HG02759 (cell line): ENCODE data around the gene RAB3D.

Experiments used
- ATAC-seq: cut with Tn5 transposase; IDR thresholded peaks from one replicate; pipeline ENCODE4 v1.9.1; 2021; ENCODE audit warnings: mild to moderate bottlenecking, moderate library complexity; ENCODE audit not compliant: unreplicated experiment

Gene RAB3D

DNA sequence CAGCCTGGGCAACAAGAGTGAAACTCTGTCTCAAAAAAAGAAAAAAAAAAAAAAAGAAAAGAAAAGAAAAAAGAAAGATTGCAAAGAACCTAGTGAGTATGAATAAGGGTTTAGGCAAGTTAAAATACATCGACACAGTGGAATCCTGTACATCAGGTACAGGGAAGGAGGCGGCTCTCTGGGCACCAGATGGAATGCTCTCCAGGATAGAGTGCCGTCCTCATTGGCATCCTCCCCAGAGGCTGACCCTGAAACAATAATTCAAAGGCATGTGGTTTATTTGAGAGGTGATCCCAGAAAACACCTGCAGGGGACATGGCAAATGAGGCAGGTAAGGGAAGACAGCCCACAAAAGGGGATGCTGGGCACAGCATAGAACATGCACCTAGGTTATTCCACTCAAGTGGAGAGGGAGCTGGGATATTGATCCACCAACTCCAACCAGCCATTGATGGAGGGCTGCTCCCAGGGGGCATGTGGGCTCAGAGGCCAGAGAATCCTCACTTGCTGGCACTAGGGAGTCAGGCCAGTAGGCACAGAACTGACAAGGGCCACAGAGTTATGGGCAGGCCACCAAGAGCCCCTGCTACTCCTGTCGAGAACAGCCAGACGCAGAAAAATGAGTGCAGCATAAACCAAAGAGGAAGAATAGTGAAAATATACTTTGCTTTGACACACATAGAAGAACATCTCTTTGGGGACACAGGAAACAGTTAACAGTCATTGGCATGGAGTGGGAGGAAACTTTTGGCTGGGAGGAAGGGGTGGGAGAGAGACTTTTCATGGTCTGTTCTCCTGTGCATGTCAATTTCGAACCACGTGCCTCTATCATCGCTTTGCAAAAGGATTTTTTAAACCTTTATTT is 39.3 kb downstream of the RAB3D start:
- ATAC-seq, result no peak

DNA sequence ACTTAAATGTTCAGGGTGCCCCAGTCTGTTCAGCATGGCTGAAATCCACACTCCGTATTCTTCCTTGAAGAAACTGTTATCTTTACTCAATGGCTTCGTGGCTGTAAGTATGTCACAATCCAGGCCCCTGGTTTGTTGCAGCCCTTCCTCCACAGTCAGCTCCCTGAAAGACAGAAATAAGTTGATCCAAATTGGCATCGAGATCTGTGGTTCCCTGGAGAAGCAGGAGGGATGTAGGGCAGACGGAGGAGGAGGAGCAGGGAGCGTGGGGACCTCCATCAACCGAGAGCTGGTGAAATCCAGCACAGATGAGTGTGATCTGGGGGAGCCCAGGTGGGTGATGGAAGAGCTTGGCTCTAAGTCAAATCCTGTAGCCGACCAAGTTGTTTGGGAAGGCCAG is 43.2 kb downstream of the RAB3D start:
- no peak for ATAC-seq

DNA sequence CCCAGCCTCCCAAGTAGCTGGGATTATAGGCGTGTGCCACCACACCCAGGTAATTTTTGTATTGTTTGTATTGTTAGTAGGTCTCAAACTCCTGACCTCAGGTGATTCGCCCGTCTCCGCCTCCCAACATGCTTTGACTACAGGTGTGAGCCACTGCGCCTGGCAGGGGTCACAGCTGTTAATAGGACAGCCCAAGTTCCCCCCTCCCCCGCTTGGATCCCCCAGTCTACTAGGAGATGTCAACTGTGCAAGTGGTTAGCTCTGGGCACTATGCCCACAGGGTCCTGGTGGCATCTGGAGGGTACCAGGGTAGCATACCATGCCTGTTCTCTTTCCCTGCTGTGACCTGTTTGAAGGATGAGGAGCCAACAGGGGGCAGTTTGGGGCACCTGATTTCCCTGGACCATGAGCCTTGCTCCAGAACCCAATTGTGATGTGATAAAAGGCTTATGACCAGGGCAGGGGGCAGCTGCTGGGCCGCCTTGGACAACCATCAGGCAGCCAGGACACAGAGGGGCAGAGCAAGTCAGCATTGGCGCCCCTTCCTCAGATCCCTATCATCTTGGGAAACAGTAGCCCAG is 43.7 kb downstream of the RAB3D start, which contains the start of gene TSPAN16:
TSS of gene TSPAN16 (plus strand) at position 496 of the 581 bp plus-strand sequence. CDS start 138 bp downstream, outside the sequence.
- no peak for ATAC-seq

DNA sequence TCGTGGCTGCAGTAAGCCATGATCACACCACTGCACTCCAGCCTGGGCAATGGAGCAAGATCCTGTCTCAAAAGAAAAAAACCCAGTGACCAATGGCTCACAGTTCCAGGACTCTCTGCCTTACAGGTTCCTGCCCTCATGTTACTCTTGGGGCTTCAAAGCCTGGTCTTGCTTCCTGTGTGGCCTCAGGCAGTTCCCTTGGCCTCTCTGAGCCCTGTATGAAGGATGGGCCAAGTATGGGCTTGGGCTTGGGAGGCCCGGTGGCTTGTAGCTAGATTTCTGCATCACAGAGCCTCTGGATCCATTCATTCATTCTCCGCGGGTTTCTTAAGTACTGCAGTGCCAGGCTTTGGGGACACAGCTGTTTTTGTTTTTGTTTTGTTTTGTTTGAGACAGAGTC is 44.3 kb downstream of the RAB3D start:
- ATAC-seq, result no peak

DNA sequence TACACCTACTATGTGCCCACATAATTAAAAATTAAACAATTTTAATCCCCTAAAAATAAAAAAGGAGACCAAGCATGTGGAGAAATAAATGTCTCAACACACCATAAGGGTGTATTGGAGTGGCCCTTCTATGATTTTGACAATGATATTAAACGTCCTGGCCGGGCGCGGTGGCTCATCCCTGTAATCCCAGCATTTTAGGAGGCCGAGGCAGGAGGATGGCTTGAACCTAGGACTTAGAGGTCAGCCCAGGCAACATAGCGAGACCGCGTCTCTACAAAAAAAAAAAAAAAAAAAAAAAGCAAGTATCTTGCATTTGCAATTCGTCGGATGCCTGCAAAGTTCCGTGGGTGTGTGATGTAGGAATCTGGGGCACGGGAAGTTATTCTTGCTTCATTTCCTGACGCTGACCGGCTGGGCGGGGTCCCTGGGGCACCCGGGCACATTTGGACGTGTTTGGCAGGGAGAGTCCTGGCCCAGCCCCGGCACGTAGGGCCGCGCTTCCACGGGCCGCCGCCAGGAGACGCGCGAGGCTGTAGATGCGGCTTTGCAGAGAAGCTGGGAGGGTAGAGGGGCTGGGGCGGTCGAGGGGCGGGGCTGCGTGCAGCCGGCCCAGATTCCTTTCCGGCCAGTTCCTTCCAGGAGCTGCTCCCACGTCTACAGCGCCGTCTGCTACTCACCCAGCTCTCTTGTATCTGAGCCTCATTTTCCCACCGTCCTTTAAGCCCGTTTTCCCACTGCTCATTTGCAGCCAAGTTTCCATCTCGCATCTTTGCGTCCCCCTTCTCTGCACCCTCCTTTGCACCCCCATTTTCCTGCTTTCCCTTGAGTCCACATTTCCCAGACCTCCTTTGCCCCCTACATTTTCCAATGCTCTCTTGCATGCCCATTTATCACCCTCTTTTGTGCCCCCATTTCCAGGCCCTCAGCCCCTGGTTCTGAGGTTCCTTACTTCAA is 45.7 kb downstream of the RAB3D start:
- no peak for ATAC-seq

DNA sequence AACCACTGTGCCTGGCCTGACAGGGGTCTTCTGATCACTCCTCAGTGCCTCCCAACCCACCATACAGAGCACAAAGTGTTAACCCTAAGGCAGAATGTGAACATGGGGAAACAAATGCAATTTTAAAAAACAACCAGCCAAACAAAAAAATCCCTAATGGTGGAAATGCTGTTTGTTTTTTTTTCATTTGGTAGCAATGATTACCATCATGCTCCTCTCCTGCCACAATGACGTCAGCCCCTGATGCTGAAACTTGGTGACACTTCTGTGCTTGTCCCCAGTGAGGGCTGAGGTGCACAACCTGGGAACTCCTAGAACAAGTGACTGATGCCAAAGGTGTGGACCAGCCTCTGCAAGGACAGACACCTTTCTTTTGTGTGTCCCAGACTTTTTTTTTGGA is 47.5 kb downstream of the RAB3D start:
- no peak for ATAC-seq

DNA sequence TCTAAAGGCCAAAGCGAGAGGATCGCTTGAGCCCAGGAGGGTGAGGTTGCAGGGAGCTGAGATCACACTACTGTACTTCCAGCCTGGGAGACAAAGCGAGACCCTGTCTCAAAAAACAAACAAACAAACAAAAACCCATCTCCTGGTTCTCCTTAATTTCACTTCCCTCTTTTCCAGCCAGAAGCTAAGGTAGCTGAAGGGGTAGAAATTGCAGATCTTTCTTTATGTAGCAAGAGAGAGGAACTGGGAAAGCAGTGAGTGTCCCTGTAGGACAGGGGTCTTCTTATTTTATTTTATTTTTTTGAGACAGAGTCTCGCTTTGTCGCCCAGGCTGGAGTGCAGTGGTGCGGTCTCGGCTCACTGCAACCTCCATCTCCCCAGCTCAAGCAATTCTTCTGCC is 48.0 kb downstream of the RAB3D start:
- ATAC-seq, result no peak

DNA sequence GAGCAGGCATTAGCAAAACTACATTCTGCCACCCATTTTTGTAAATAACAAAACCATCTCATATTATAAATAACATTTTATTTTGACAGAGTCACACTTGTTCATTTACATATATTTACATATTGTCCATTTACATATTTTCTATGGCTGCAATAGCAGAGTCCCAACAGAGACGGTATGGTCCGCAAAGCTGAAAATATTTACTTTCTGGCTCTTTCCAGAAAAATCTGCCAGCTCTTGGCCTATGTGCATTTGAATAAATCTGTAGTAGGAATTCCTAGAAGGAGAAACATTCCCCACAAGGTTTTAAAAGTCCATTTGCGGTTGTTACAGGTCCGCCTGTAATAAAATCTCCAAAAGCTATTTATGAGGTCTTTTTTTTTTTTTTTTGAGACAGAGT is 49.2 kb downstream of the RAB3D start:
- ATAC-seq, result no peak

DNA sequence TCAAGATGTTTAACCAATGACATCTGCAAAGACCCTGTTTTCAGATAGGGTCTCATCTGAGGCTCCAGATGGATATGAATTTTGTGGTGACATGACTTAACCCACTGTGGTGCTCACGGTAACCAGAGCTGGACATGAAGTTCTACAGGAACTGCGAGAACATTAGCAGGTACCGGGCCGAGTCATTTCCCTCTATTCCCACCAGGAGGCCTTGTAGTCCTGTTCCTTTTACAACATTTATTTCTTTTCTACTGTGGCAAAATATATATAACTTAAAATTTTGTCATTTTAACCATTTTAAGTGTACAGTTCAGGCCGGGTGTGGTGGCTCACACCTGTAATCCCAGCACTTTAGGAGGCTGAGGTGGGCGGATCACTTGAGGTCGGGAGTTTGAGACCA is 51.1 kb downstream of the RAB3D start:
- ATAC-seq, result no peak

DNA sequence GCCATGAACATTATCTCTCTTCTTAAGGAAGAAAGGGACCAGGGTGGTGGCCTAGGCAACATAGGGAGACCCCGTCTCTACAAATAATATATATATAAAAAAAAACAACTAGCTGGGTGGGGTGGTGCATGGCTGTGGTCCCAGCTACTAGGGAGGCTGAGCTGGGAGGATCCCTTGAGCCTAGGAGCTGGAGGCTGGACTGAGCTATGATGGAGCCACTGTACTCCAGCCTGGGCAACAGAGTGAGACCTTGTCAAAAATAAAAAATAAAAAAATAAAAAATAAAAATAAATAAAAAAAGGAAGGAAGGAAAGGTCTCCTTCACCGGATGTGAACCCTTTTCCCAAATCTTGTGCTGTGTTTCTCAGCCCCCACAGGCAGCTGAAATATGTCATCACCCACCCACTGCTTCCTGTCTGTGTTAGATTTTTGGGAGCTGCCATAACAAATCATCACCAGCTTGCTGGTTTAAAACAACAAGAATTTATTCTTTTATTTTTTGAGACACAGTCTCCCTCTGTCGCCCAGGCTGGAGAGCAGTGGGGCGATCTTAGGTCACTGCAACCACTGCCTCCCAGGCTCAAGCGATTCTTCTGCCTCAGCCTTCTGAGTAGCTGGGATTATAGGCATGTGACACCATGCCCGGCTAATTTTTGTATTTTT is 53.0 kb downstream of the RAB3D start:
- no peak for ATAC-seq

DNA sequence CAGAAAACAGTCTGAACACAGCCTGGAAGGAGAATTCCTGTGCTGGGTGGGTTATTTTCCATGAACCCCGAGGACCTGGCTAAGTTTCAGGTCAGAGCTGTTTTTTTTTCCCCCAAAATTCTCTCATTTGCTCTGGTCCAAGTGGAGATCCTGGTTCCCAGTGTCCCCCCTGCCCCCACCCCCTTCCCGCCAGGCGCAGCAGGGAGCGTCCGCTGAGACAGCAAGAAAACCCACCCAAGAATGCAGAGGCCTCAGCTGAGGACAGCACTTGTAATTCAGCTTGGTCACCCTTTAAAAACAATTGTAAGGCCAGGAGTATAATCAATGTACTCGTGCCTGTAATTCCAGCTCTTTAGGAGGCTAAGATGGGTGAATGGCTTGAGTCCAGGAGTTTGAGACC is 54.9 kb downstream of the RAB3D start:
- ATAC-seq, result no peak

DNA sequence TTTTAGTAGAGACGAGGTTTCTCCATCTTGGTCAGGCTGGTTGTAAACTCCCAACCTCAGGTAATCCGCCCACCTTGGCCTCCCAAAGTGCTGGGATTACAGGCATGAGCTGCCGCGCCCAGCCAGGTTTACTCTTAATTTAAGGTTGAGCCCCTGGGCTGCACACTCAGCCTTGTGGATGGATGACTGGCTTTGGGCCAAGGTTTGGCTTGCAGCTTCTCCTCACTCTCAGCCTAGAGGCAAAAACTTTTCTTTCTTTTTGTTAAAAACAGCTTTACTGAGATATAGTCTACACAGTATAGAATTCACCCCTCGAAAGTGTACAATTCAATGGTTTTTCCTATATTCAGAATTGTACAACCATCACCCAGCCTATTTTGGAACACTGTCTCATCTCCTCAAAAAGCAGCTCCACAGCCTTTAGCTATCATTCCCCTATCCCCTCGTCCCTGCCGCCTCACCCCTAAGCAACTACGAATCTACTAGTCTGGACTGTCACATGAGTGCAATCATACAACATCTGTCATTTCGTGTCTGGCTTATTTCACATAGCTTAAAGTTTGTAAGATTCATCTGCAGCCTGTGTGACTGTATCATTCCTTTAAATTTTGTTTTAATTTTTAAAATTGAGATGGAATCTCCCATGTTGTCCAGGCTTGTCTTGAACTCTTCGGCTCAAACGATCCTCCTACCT is 58.0 kb downstream of the RAB3D start:
- ATAC-seq, result no peak

DNA sequence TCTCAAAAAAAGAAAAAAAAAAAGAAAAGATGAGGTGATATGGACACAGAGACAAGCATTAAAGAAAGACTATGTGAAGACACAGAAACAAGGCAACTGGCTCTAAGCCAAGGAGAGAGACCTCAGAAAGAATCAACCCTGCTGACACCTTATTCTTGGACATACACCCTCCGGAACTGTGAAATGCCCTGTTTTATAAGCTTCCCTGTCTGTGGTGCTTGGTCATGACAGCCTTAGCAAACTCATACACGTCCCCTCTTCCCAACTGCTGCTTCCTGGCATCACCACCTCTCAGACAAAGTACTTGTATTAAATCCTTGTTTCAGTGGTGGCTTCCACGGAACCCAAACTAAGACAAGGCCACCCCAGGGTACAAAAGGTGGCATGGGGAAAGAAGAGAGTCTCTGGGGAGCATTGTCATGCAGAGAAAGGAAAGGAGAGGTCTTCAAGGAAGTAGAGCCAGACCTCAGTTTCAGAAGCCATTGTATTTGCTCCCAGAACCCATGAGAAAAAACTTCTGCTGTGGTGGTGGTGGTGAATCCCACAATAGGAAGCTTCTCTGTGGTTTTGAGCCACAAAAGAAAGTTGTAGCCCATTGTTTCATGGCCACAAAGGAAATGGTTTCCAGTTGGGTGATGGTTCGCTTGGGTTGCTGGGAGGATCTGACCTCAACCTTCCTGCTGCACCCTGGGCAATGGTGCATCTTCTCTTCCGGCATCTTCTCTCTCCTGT is 59.8 kb downstream of the RAB3D start:
- ATAC-seq, result no peak

DNA sequence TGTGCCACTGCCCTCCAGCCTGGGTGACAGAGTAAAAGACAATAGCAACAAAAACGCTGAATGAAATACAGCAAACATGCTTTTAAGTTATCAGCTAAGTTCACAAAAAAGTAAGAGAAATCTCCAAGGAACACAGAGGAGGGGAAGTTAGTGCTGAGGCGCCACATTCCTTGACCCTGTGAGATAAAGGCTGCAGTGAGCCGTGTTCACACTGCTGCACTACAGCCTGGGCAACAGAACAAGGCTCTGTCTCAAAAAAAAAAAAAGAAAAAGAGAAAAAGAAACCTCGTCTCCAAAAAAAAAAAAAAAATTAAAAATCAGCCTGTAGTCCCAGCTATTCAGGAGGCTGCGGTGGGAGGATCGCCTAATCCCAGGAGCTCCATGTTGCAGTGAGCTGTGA is 60.8 kb downstream of the RAB3D start:
- ATAC-seq, result no peak

DNA sequence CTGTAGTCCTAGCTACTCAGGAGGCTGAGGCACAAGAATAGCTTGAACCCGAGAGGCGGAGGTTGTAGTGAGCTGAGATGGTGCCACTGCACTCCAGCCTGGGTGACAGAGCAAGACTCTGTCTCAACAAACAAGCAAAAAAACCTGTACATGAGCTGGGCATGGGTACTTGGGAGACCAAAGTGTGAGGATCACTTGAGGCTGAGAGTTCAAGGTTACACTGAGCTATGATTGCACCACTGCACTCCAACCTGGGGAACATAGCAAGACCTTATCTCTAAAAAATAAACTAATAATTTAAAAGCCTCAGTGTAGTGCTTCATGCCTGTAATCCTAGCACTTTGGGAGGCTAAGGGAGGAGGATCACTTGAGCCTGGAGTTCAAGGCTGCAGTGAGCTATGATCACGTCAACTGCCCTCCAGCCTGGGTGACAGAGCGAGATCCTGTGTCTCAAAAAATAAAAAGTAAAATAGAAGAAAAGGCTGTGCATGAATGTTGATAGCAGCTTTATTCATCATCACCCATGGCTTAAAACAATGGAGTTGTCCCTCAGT is 64.8 kb downstream of the RAB3D start:
- ATAC-seq, result no peak

DNA sequence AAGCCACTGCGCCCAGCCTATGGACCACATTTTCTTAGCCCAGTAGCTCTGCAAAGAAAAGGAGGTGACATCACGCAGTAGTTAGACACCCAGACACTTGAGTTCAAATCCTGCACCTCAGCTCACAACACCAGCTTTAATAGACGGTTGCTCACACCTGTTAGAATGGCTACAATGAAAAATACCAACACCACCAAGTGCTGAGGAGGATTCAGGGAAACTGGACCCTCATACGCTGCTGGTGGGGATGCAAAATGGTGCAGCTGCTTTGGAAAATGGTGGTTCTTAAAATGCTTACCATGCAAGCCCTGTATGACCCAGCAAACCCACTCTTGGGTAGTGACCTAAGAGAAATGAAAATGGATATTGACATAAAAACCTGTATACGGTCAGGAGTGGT is 65.5 kb downstream of the RAB3D start:
- ATAC-seq, result no peak

DNA sequence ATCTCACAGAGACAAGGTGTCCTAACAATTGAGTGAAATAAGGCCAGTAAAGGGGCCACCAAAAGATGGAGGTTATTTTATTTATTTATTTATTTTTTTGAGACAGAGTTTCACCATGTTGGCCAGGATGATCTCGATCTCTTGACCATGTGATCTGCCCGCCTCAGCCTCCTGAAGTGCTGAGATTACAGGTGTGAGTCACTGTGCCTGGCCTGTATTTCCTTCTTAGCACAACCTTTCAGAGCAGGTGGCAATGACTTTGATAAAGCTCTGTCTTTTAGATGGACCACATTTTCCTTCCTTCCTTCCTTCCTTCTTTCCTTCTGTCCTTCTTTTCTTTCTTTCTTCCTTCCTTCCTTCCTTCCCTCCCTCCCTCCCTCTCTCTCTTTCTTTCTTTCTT is 66.2 kb downstream of the RAB3D start:
- ATAC-seq, result no peak
